Nephron (organoid): ENCODE results near the gene LRCOL1.
A peak's percentile ranks its signal among the peaks of the same experiment; 100 is the strongest.
"Not testable (repeated sequence)": the region's sequence is repeated elsewhere in the genome, so short reads cannot be mapped to it uniquely, and the experiment has no call there.

Experiments used
- H3K27ac Mint-ChIP-seq, 3 experiments: 2 replicates each; pipeline ENCODE4 v1.8.0; 2020; ENCODE audit warnings: mixed read lengths in 3 of 3, mild to moderate bottlenecking in 2 of 3, moderate library complexity in 1 of 3
- H3K27me3 Mint-ChIP-seq: 2 replicates; pipeline ENCODE4 v1.8.0; 2021; ENCODE audit warnings: low read depth, mild to moderate bottlenecking, moderate library complexity, mixed read lengths
- H3K36me3 Mint-ChIP-seq: 2 replicates; pipeline ENCODE4 v1.8.0; 2020; ENCODE audit warnings: low read depth, mixed read lengths
- H3K4me1 Mint-ChIP-seq: 2 replicates; pipeline ENCODE4 v1.8.0; 2020; ENCODE audit warnings: mixed read lengths
- H3K4me3 Mint-ChIP-seq, 3 experiments: 2 replicates each; pipeline ENCODE4 v1.8.0; 2020; ENCODE audit warnings: mild to moderate bottlenecking in 3 of 3, mixed read lengths in 3 of 3, moderate library complexity in 2 of 3
- H3K9me3 Mint-ChIP-seq: 2 replicates; pipeline ENCODE4 v1.8.0; 2020; ENCODE audit warnings: mixed read lengths
- TF ChIP-seq, protein P1 (sequence below), 3 experiments: fragments of 200-600 bp; sonication (generic); IDR thresholded peaks; one replicate each; pipeline ENCODE4 v1.5.0; 2021; ENCODE audit warnings: antibody characterized with exemption in 3 of 3; ENCODE audit not compliant: unreplicated experiment in 3 of 3

LRCOL1 gene

DNA sequence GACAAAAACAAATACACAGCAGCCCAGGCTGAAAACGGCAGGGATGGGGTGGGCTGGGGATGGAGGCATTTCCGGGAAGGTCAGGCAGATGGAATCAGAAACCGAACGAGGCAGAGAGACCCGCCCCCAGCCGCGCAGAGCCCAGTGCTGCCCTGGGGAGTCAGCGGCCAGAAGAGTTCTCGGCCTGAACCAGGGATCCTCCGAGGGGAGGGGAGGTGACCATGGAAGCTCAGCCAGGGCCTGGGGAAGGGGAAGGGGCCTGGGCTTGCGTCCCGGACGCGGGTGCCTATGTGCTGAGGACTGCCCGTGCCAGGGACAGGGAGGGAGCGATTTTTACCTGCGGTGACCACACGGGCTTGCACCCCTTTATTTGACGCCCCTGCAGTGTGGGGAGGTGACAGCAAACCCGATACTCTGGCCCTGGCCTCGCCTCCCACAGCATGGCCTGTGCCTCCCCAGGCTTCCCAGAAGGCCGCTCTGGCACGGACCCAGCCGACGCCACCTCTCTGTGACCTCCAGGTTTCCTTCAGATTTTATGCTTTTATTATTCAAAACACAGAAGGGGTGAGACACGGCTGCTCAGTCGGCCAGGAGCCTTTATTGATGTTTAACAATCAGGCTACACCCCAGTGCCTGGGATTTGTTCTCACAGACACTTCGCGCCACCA lies 7.7 kb downstream of the LRCOL1 start:
- H3K9me3 Mint-ChIP-seq = no peaks in the 10 kb centered on the region
- H3K36me3 Mint-ChIP-seq = no peaks in the 10 kb centered on the region
- H3K4me3 Mint-ChIP-seq = peak overlapping the region; percentile 73 to 84 (median 78)
- H3K27ac Mint-ChIP-seq = peak overlapping the region; percentile 92 to 98 (median 97)
- TF ChIP-seq, protein P1, sequence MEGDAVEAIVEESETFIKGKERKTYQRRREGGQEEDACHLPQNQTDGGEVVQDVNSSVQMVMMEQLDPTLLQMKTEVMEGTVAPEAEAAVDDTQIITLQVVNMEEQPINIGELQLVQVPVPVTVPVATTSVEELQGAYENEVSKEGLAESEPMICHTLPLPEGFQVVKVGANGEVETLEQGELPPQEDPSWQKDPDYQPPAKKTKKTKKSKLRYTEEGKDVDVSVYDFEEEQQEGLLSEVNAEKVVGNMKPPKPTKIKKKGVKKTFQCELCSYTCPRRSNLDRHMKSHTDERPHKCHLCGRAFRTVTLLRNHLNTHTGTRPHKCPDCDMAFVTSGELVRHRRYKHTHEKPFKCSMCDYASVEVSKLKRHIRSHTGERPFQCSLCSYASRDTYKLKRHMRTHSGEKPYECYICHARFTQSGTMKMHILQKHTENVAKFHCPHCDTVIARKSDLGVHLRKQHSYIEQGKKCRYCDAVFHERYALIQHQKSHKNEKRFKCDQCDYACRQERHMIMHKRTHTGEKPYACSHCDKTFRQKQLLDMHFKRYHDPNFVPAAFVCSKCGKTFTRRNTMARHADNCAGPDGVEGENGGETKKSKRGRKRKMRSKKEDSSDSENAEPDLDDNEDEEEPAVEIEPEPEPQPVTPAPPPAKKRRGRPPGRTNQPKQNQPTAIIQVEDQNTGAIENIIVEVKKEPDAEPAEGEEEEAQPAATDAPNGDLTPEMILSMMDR (IDR thresholded peaks at IDR 0.05; ENCODE audit: unreplicated experiment in 3 of 3) = no peak
- peaks cover 25% of the 10 kb centered on the region for H3K27me3 Mint-ChIP-seq
- peaks cover 42% of the 10 kb centered on the region for H3K4me1 Mint-ChIP-seq

DNA sequence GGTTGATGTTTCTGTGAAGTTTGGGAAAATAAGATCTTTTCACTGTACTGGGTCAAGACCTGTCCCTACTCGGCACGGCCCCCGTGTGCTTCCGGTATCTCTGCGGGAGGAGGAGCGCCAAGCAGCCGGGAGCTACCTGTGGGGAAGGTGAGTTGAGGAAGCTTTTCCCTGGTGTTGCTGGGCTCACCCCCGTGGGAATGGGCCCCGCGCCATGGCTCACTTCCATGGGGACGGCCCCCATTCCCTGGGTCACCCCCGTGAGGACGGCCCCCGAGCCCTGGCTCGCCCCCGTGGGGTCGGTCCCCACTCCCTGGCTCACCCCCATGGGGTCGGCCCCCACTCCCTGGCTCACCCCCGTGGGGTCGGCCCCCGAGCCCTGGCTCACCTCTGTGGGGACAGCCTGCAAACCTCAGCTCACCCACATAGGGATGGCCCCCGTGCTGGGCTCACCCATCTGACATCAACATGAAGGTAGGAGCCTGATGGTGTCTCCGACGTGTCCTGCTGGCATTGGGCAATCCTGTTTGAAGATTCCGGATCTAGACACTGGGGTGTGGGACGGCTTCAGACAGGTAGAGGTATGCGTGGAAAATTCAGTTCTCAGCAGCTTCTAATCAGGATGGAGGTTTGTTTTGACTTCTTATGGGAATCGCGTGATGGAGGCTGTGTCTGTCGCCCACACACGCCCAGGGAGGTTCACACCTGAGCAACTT lies 9.1 kb downstream of the LRCOL1 start:
- Mint-ChIP-seq H3K27ac (peak overlapping the region; percentile 60 to 94 (median 91)), H3K36me3 (no peaks in the 10 kb centered on the region), H3K4me3 (peak overlapping the region; percentile 52 to 83 (median 72)), H3K4me1 (peaks cover 35% of the 10 kb centered on the region), H3K9me3 (no peaks in the 10 kb centered on the region), H3K27me3 (peaks cover 20% of the 10 kb centered on the region)
- TF ChIP-seq, protein P1 (IDR thresholded peaks at IDR 0.05; ENCODE audit: unreplicated experiment in 3 of 3) = no peak

DNA sequence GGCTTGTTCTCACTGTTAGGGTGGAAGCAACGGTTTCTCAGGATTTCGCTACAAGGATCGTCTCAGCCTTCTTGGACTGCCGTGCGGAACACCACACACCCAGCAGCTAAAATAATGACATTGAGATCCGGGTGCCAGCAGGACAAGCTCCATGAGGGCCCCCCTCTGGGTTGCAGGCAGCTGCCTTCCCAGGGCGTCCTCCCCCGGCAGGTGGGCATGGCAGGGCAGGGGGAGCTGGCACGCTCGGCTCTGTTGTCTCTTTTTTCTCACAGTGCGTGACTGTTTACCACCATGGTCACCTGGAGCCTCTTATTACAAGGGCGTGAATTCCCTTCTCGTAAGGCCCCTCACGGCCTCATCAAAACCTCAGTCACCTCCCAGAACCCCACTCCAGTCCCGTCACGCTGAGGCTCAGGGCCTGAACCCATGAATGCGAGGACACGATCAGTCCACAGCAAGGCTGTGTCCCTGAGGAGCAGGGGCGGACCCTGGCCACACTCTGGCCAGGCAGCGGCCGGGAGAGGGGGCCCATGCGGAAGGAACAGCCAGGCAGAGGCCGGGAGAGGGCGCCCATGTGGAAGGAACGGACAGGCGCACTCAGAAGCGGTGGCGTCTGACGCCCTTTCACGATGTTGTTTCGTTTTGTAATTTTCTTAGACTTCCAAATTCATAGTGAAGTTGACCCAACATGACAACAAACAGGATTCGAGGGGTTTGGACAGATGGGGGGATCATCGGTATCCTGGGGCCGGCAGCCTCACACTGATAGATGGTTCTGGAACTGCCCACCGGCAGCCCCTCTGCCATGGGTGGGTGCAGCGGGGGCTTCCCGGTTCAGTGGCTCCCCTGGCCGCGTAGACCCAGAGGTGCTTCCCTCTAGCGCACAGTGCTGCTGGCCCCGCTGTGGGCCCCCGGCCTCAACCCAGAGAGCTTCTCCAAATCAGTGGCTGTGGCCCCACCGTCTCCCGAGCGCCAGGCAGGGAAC lies 10.0 kb downstream of the LRCOL1 start:
- Mint-ChIP-seq H3K9me3 (no peaks in the 10 kb centered on the region), H3K27ac (peak overlapping the region; percentile 94 to 97 (median 96))

DNA sequence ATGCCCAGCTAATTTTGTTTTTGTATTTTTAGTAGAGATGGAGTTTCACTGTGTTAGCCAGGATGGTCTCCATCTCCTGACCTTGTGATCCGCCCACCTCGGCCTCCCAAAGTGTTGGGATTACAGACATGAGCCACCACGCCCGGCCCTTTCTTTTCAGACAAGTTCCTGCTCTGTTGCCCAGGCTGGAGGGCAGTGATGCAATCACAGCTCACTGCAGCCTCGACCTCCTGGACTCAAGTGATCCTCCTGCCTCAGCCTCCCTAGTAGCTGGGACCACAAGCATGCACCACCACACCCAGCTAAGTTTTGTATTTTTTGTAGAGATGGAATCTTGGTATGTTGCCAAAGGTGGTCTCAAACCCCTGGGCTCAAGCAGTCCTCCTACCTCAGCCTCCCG lies 10.9 kb downstream of the LRCOL1 start:
- Mint-ChIP-seq H3K4me1 (peaks cover 33% of the 10 kb centered on the region), H3K27ac (peak overlapping the region; percentile 94 to 97 (median 96)), H3K4me3 (peak overlapping the region; percentile 50 to 85 (median 83)), H3K27me3 (peaks cover 16% of the 10 kb centered on the region)
- not testable (repeated sequence) for H3K36me3 Mint-ChIP-seq, H3K9me3 Mint-ChIP-seq

More for the DNA sequence above, 10.0 kb downstream of the LRCOL1 start:
- peaks cover 20% of the 10 kb centered on the region for H3K27me3 Mint-ChIP-seq
- H3K36me3 Mint-ChIP-seq = no peaks in the 10 kb centered on the region
- TF ChIP-seq, protein P1 (IDR thresholded peaks at IDR 0.05; ENCODE audit: unreplicated experiment in 3 of 3) = peak; percentile 67 to 72 (median 70)
- peaks cover 33% of the 10 kb centered on the region for H3K4me1 Mint-ChIP-seq
- H3K4me3 Mint-ChIP-seq = peak overlapping the region; percentile 72 to 85 (median 83)

DNA sequence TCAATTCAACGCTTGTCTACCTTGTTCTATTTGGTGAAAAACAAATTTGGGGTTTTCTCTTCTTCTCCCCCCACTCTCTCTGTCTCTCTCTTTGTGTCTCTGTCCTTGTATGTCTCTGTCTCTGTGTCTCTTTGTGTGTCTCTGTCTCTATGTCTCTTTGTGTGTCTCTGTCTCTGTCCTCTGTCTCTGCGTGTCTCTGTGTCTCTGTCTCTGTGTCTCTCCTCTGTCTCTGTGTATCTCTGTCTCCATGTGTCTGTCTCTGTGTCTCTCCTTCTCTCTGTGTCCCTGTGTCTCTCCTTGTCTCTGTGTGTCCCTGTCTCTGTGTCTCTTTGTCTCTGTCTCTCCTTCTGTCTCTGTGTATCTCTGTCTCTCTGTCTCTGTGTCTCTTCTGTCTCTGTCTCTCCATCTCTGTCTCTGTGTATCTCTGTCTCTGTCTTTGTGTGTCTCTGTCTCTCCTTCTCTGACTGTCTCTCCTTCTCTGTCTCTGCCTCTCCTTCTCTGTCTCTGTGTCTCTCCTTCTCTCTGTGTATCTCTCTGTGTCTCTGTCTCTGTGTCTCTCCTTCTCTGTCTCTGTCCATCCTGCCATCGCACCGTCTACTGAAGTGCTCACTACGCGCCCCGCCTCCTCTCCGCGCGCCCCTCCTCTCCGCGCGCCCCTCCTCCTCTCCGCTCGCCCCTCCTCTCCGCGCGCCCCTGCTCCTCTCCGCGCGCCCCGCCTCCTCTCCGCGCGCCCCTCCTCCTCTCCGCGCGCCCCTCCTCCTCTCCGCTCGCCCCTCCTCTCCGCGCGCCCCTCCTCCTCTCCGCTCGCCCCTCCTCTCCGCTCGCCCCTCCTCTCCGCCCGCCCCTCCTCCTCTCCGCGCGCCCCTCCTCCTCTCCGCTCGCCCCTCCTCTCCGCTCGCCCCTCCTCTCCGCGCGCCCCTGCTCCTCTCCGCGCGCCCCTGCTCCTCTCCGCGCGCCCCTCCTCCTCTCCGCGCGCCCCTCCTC lies 12.8 kb downstream of the LRCOL1 start:
- peaks cover 34% of the 10 kb centered on the region for H3K4me1 Mint-ChIP-seq
- peaks cover 3% of the 10 kb centered on the region for H3K9me3 Mint-ChIP-seq
- H3K27me3 Mint-ChIP-seq = peaks cover 28% of the 10 kb centered on the region
- H3K27ac Mint-ChIP-seq = peak overlapping the region; percentile 60 to 83 (median 82)
- no peaks in the 10 kb centered on the region for H3K36me3 Mint-ChIP-seq
- H3K4me3 Mint-ChIP-seq = peak overlapping the region; percentile 77 to 85 (median 85)
- TF ChIP-seq, protein P1 (IDR thresholded peaks at IDR 0.05; ENCODE audit: unreplicated experiment in 3 of 3) = no peak
